ENCODE measurements around the gene CDCP2.

The CDCP2 gene

DNA sequence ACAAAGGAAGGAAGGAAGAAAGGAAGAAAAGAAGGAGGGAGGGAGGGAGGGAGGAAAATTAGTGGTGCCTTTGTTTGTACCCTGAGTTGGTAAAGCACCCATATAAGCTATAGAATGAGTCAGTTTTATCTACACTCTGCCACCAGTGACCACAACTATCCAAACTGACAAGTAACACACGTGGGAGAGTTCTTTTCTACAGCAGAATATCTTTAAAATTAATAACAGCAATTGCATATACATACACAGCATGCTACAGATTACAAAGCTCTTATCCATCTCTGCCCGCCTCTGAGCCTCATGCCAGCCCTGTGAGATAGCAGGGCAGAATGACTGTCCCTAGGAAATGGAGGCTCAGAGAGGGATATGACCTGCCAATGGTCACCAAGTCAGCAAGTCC is 20.3 kb downstream of the CDCP2 start:
- H4K91ac ChIP-seq (ENCODE audit: low read depth, low read length): peak overlapping the region; percentile 7
- no peak overlapping the region for H2BK120ac ChIP-seq (ENCODE audit: insufficient read depth, low read length, poor library complexity)
- H3K4me3 ChIP-seq (ENCODE audit: low read depth, low read length): no peak overlapping the region
- H2BK5ac ChIP-seq (ENCODE audit: low read depth, low read length, poor library complexity): no peak overlapping the region
- peaks cover 2% of the 10 kb centered on the region for H3K9me3 ChIP-seq (ENCODE audit: insufficient read depth, low read depth, low read length)
- H3K14ac ChIP-seq (ENCODE audit: low read length): no peak overlapping the region
- H3K79me2 ChIP-seq (ENCODE audit: control insufficient read depth, insufficient read depth, low read length, poor library complexity): peaks cover 8% of the 10 kb centered on the region
- H3K36me3 ChIP-seq (ENCODE audit: control insufficient read depth in 1 of 2, insufficient read depth in 2 of 2, low read length in 2 of 2): no peaks in the 10 kb centered on the region
- H2AK5ac ChIP-seq (ENCODE audit: low read length): no peak overlapping the region
- no peak overlapping the region for H3K23ac ChIP-seq (ENCODE audit: low read length)
- H3K4ac ChIP-seq (ENCODE audit: low read depth, low read length): no peak overlapping the region
- H2BK12ac ChIP-seq (ENCODE audit: low read length): peak overlapping the region; percentile 12
- H3K18ac ChIP-seq (ENCODE audit: low read length): no peak overlapping the region
- no peak overlapping the region for H3K4me2 ChIP-seq (ENCODE audit: low read length)
- no peak overlapping the region for H3K27ac ChIP-seq (ENCODE audit: low read depth, low read length)
- H3K79me1 ChIP-seq (ENCODE audit: low read length): peaks cover 24% of the 10 kb centered on the region
- H4K12ac ChIP-seq (ENCODE audit: low read depth, low read length): no peak overlapping the region
- no peak overlapping the region for H2AFZ ChIP-seq (ENCODE audit: insufficient read depth, low read length, poor library complexity)
- no peak overlapping the region for H4K8ac ChIP-seq (ENCODE audit: low read depth, low read length)
- DNase-seq: peak; percentile 4 to 60
- no peak overlapping the region for H3K9ac ChIP-seq (ENCODE audit: low read length)
- WGBS (ENCODE audit: extremely low coverage, insufficient coverage, insufficient read length): no CpG with 5 or more reads among the region's 2 CpGs
- no peaks in the 10 kb centered on the region for H3K27me3 ChIP-seq (ENCODE audit: insufficient read depth, low read length)
- peaks cover 11 to 20% of the 10 kb centered on the region in 2 experiments for H3K4me1 ChIP-seq (ENCODE audit: control insufficient read depth in 1 of 2, insufficient read depth in 2 of 2, low read length in 2 of 2)

DNA sequence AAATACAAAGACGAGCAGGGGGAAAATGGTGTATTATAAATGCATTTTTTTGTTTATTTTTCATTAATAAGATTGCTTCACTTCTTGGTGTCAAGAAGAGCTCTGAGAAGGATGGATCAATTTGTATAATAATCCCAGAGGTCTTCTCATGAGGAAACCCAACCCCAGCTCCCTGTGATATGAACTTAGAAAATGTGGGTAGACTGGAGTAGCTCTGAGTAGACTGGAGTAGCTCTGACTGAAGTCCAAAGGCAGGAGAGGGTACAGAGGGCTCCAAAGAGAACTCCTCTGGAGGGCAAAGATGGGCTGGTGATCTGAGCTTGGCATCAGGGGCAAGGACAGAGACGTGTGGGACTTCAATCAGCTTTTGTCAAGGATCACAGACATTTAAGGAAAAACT is 21.4 kb downstream of the CDCP2 start:
- no peak overlapping the region for H3K14ac ChIP-seq (ENCODE audit: low read length)
- H2BK12ac ChIP-seq (ENCODE audit: low read length): no peak overlapping the region
- no peak for DNase-seq
- H3K79me1 ChIP-seq (ENCODE audit: low read length): peaks cover 15% of the 10 kb centered on the region
- no peak overlapping the region for H3K27ac ChIP-seq (ENCODE audit: low read depth, low read length)
- no peak overlapping the region for H3K9ac ChIP-seq (ENCODE audit: low read length)
- H3K4me2 ChIP-seq (ENCODE audit: low read length): no peak overlapping the region
- no peak overlapping the region for H2AK5ac ChIP-seq (ENCODE audit: low read length)
- no peak overlapping the region for H2BK120ac ChIP-seq (ENCODE audit: insufficient read depth, low read length, poor library complexity)
- WGBS (ENCODE audit: extremely low coverage, insufficient coverage, insufficient read length): no CpG with 5 or more reads among the region's 2 CpGs
- peaks cover 6% of the 10 kb centered on the region for H3K79me2 ChIP-seq (ENCODE audit: control insufficient read depth, insufficient read depth, low read length, poor library complexity)
- H4K91ac ChIP-seq (ENCODE audit: low read depth, low read length): no peak overlapping the region
- no peak overlapping the region for H3K4me3 ChIP-seq (ENCODE audit: low read depth, low read length)
- H3K23ac ChIP-seq (ENCODE audit: low read length): no peak overlapping the region
- H3K27me3 ChIP-seq (ENCODE audit: insufficient read depth, low read length): no peaks in the 10 kb centered on the region
- no peak overlapping the region for H2AFZ ChIP-seq (ENCODE audit: insufficient read depth, low read length, poor library complexity)
- no peak overlapping the region for H2BK5ac ChIP-seq (ENCODE audit: low read depth, low read length, poor library complexity)
- no peak overlapping the region for H3K4ac ChIP-seq (ENCODE audit: low read depth, low read length)
- H3K18ac ChIP-seq (ENCODE audit: low read length): no peak overlapping the region
- no peak overlapping the region for H4K12ac ChIP-seq (ENCODE audit: low read depth, low read length)
- H3K4me1 ChIP-seq (ENCODE audit: control insufficient read depth in 1 of 2, insufficient read depth in 2 of 2, low read length in 2 of 2): peaks cover 7 to 12% of the 10 kb centered on the region in 2 experiments
- H3K9me3 ChIP-seq (ENCODE audit: insufficient read depth, low read depth, low read length): peaks cover 2% of the 10 kb centered on the region
- H3K36me3 ChIP-seq (ENCODE audit: control insufficient read depth in 1 of 2, insufficient read depth in 2 of 2, low read length in 2 of 2): no peaks in the 10 kb centered on the region
- no peak overlapping the region for H4K8ac ChIP-seq (ENCODE audit: low read depth, low read length)

DNA sequence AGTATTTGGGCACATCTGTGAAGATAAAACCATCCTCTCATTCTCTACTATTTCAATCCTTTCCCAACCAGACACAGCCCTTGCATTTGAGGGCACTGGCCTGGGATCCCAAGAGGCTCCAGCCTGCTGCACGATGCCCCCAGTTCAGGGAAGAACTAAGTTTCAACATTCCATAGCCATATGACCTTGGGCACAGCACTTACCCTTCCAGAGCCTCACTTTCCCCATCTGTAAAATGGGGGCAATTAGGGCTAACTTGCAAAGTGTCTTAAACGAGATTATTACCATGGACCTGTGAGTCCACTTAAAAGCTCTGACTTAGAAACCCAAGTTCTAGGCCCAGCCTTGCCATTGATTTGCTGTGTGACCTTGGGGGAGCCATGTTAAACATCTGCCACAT is 22.9 kb downstream of the CDCP2 start:
- no peak overlapping the region for H3K14ac ChIP-seq (ENCODE audit: low read length)
- H3K4ac ChIP-seq (ENCODE audit: low read depth, low read length): no peak overlapping the region
- no peak overlapping the region for H4K91ac ChIP-seq (ENCODE audit: low read depth, low read length)
- no peaks in the 10 kb centered on the region for H3K79me2 ChIP-seq (ENCODE audit: control insufficient read depth, insufficient read depth, low read length, poor library complexity)
- H3K23ac ChIP-seq (ENCODE audit: low read length): no peak overlapping the region
- H3K4me3 ChIP-seq (ENCODE audit: low read depth, low read length): no peak overlapping the region
- no peak overlapping the region for H2AFZ ChIP-seq (ENCODE audit: insufficient read depth, low read length, poor library complexity)
- no peak overlapping the region for H2BK12ac ChIP-seq (ENCODE audit: low read length)
- H3K27me3 ChIP-seq (ENCODE audit: insufficient read depth, low read length): no peaks in the 10 kb centered on the region
- H4K12ac ChIP-seq (ENCODE audit: low read depth, low read length): no peak overlapping the region
- no peak overlapping the region for H2BK120ac ChIP-seq (ENCODE audit: insufficient read depth, low read length, poor library complexity)
- H3K27ac ChIP-seq (ENCODE audit: low read depth, low read length): no peak overlapping the region
- peaks cover 2% of the 10 kb centered on the region for H3K9me3 ChIP-seq (ENCODE audit: insufficient read depth, low read depth, low read length)
- no peak overlapping the region for H4K8ac ChIP-seq (ENCODE audit: low read depth, low read length)
- no peaks in the 10 kb centered on the region for H3K36me3 ChIP-seq (ENCODE audit: control insufficient read depth in 1 of 2, insufficient read depth in 2 of 2, low read length in 2 of 2)
- H3K4me1 ChIP-seq (ENCODE audit: control insufficient read depth in 1 of 2, insufficient read depth in 2 of 2, low read length in 2 of 2): peaks cover 0 to 4% of the 10 kb centered on the region in 2 experiments
- WGBS (ENCODE audit: extremely low coverage, insufficient coverage, insufficient read length): no CpG with 5 or more reads among the region's 2 CpGs
- H3K9ac ChIP-seq (ENCODE audit: low read length): no peak overlapping the region
- no peak overlapping the region for H2AK5ac ChIP-seq (ENCODE audit: low read length)
- H3K18ac ChIP-seq (ENCODE audit: low read length): no peak overlapping the region
- no peak overlapping the region for H3K4me2 ChIP-seq (ENCODE audit: low read length)
- H2BK5ac ChIP-seq (ENCODE audit: low read depth, low read length, poor library complexity): no peak overlapping the region
- DNase-seq: no peak
- H3K79me1 ChIP-seq (ENCODE audit: low read length): peaks cover 5% of the 10 kb centered on the region

DNA sequence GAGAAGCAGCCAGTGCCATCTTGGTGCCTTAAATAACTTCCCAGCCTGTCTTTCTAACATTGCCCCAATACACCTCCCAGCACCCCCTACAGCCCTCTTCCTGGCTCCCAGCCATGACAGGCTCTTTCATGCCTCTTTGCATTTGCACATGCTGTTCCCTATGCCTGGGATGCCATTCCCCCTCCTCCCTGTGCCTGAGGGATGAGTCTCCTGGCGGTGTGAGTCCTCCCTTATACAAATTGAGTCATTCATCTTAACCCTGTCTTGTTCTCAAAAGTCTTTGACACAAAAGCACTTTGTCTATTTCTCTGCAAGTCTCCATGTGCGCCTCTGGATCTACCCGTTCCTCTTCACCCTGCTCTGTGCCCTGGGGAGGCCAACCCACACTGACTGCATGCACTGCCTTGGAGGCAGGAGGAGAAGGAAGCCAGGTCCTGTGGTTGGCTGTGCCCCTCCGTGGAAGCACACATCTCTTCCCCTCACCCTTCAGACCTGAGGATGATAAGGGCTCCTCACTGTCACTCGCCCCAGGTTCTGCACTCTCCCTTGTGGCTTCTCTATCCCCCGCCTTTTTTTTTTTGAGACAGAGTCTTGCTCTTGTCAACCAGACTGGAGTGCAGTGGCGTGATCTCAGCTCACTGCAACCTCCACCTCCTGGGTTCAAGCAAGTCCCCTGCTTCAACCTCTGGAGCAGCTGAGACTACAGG is 25.1 kb downstream of the CDCP2 start:
- Histone ChIP-seq H3K36me3 (ENCODE audit: control insufficient read depth in 1 of 2, insufficient read depth in 2 of 2, low read length in 2 of 2) (no peaks in the 10 kb centered on the region), H3K14ac (ENCODE audit: low read length) (no peak overlapping the region), H3K79me2 (ENCODE audit: control insufficient read depth, insufficient read depth, low read length, poor library complexity) (no peaks in the 10 kb centered on the region), H3K23ac (ENCODE audit: low read length) (no peak overlapping the region), H3K79me1 (ENCODE audit: low read length) (no peaks in the 10 kb centered on the region), H2BK12ac (ENCODE audit: low read length) (no peak overlapping the region), H3K4me2 (ENCODE audit: low read length) (no peak overlapping the region), H4K91ac (ENCODE audit: low read depth, low read length) (no peak overlapping the region), H3K9me3 (ENCODE audit: insufficient read depth, low read depth, low read length) (peaks cover 1% of the 10 kb centered on the region), H4K8ac (ENCODE audit: low read depth, low read length) (no peak overlapping the region), H2BK5ac (ENCODE audit: low read depth, low read length, poor library complexity) (no peak overlapping the region), H3K4me1 (ENCODE audit: control insufficient read depth in 1 of 2, insufficient read depth in 2 of 2, low read length in 2 of 2) (no peaks in the 10 kb centered on the region), H3K4me3 (ENCODE audit: low read depth, low read length) (no peak overlapping the region), H2AFZ (ENCODE audit: insufficient read depth, low read length, poor library complexity) (no peak overlapping the region), H3K27me3 (ENCODE audit: insufficient read depth, low read length) (no peaks in the 10 kb centered on the region), H3K9ac (ENCODE audit: low read length) (no peak overlapping the region), H2AK5ac (ENCODE audit: low read length) (no peak overlapping the region), H3K18ac (ENCODE audit: low read length) (no peak overlapping the region), H3K4ac (ENCODE audit: low read depth, low read length) (no peak overlapping the region), H3K27ac (ENCODE audit: low read depth, low read length) (no peak overlapping the region), H4K12ac (ENCODE audit: low read depth, low read length) (no peak overlapping the region), H2BK120ac (ENCODE audit: insufficient read depth, low read length, poor library complexity) (no peak overlapping the region)
- WGBS (ENCODE audit: extremely low coverage, insufficient coverage, insufficient read length): no CpG with 5 or more reads among the region's 7 CpGs
- DNase-seq: no peak
